ENCODE data around the gene RHOC.
"Not testable (repeated sequence)": the region's sequence is repeated elsewhere in the genome, so short reads cannot be mapped to it uniquely, and the experiment has no call there.

RHOC gene

DNA sequence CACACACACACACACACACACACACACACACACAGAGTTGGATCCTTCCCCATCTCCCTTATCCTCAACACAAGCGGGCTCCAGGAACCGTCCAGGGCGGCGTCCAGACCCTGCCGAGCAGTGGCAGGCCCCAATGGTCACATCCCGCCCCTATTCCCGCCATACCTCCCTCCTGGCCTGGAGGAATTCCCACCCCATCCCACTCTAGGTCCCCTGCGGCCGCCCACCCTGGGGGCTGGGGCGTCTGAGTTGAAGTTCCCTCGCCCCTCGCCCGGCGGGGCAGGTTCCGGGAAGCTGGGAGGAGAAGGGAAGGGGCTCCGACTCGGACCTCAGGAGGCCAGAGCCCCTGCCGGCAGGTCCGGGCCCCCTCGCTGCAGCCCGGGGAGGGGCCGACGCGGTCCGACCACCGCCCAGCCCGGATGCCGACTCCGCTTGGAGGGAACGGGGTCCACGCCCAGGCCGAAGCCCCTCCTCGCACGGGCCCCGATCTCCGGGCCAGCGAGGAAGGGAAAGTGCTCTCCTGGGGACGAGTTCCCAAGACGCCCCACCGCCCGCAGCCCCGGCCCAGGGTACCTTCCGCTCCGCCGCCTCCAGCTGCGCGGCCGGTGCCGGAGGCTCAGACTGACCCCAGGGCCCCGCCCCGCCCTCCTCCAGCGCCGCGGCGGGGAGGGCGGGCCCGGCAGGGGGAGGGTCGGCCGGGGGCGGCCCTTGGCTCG lies at the start of gene RHOC:
TSS of gene RHOC (minus strand) at position 623 of the 716 bp plus-strand sequence. CDS start 3,328 bp downstream, outside the sequence.
- in situ Hi-C loops (cut with MboI; ENCODE audit: low sequenced_read_pairs), result loop anchor here (5.0 kb wide), 2 partner anchors 89 to 314 kb away; partner anchors contain the start of genes CAPZA1 and ST7L

GRCh38 chr1:112754116-112754628 lies 47.2 kb upstream of the RHOC start:
- in situ Hi-C loops (cut with MboI; ENCODE audit: low sequenced_read_pairs), result no loop called here

DNA sequence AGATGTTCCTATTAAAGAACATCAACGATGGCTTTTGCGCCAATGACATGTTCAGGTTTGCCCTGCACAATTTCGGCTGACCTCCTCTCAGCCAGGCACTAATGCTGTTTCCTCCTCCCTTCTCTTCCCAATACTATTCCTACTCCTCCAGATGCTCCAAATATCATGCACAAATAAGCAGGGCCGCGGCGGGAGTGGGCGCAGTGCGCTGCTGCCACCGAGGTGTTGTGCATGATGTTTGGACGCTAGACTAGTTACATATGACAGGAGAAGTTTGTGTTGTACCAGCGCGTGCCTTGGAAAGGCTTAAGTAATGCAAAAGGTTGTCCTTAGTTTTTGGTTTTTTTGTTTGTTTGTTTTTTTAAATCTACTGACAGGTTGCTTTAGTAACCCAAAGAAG lies 41.5 kb upstream of the RHOC start:
- in situ Hi-C loops (cut with MboI; ENCODE audit: low sequenced_read_pairs), result no loop called here

- in situ Hi-C loops (cut with MboI; ENCODE audit: low sequenced_read_pairs), result no loop called here
Observed at GRCh38 chr1:112744009-112744578, 37.2 kb upstream of the RHOC start.

DNA sequence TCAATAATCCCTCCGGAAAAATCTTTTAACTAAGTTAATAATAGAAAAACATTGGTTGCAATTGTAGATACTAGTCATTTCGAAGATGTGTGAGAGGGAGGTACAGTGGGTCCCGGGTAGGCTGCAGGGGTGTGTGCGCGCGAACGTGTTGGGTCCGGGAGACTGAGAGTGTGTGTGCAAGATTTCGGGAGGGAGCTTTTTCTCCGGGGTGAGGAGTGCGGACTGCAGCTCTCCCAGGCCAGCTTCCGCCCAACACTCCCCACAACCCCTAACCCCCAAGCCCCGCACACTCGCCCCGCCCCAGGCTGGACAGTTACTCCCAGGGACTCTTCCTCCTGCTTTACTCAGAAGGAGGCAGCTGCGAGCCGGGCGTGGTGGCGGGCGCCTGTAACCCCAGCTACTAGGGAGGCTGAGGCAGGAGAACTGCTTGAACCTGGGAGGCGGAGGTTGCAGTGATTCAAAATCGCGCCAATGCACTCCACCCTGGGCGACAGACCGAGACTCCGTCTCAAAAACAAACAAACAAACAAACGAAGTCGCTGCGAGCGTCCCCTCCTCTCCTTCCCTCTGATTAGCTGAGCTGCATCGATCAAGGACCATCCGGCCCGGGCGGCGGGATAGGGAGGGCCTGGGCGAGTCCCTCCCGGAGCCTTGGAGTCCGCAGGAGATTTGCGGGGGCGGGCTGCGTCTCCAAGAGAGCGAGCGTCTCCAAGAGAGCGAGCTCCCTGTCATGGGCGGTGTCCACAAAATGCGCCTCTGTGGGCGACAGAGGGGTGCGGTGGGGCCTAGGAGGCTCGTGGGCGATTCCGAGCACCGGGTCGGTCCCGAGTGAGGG lies 36.5 kb upstream of the RHOC start:
- in situ Hi-C loops (cut with MboI; ENCODE audit: low sequenced_read_pairs), result no loop called here

- in situ Hi-C loops (cut with MboI; ENCODE audit: low sequenced_read_pairs), result no loop called here
Observed at GRCh38 chr1:112737573-112737972, 30.6 kb upstream of the RHOC start.

DNA sequence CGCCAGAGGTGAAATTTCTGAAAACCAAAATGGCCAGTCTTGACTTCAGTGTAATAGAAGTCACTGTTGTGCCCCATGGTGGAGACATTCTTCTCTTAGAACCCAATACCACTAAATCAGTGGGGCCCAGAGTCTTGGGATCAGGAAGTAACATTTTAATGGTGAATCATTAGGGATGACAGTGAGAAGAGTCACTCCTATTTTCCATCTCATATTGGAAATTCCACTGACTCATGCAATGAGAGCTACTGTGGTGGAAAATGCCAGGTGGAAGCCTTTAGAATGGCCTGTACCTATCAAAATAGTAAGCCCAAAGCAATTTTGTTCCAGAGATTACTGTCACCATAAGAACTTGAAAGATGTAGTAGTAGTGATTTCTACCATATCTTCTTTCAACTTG lies 28.8 kb upstream of the RHOC start:
- in situ Hi-C loops (cut with MboI; ENCODE audit: low sequenced_read_pairs), result no loop called here

DNA sequence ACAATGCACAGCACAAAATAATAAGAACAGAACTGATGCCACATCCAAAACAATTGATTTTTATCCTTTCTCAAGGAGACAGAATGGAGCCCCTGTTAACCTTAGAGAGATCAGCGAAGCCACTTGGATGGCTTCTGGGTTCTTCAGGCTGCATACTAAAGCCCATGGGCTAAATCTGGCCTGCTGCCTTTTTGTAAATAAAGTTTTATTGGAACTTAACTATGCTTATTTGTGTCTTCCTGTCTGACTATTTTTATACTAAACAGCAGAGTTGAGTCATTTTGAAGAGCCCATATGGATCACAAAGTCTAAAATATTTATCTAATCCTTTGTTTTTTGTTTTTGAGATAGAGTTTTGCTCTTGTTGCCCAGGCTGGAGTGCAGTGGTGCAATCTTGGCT lies 24.5 kb upstream of the RHOC start:
- in situ Hi-C loops (cut with MboI; ENCODE audit: low sequenced_read_pairs), result no loop called here

DNA sequence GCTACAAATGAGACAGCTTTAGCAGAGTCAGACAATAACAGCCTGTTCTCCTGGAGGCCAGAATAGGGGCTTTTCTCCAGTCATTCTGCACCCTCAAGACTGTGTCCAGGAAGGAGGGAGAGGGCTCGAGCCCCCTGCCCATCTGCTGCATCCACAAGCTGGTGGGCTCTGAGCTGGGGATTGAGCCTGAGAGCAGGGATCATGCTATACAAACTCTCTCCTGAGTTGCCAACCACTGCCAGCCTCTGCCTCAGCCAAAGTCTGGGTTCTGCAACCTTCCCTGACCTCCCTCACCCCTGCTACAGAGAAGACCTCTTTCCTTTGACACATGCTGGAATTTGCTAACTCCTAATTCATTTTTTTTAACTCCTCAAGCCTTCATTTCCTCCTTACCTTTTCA lies 23.0 kb upstream of the RHOC start:
- in situ Hi-C loops (cut with MboI; ENCODE audit: low sequenced_read_pairs), result no loop called here

DNA sequence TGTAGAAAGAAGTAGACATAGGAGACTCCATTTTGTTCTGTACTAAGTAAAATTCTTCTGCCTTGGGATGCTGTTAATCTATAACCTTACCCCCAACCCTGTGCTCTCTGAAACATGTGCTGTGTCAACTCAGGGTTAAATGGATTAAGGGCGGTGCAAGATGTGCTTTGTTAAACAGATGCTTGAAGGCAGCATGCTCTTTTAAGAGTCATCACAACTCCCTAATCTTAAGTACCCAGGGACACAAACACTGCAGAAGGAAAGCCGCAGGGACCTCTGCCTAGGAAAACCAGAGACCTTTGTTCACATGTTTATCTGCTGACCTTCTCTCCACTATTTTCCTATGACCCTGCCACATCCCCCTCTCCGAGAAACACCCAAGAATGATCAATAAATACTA lies 22.1 kb upstream of the RHOC start:
- in situ Hi-C loops (cut with MboI; ENCODE audit: low sequenced_read_pairs), result not testable (repeated sequence)

GRCh38 chr1:112728306-112728971 lies 21.5 kb upstream of the RHOC start:
- in situ Hi-C loops (cut with MboI; ENCODE audit: low sequenced_read_pairs), result not testable (repeated sequence)

DNA sequence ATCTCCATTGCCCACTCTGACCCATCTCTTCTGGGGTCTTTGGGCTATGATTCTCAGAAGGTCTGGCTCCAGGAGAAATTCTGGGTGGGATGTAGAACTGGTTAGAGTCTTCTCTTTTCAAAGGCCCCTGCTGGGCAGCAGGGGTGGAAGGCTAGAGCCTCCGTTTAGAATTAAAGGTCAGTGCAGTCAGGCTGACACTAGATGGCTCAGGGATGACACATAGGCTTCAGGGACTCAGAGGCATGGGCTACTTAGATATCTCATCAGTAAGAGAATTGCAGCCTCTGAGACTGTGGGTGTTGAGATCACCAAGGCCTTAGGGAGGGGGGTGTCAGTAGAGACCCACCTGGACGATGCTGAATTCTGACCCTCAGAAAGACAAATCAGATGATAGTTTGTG lies 20.8 kb upstream of the RHOC start:
- in situ Hi-C loops (cut with MboI; ENCODE audit: low sequenced_read_pairs), result no loop called here

DNA sequence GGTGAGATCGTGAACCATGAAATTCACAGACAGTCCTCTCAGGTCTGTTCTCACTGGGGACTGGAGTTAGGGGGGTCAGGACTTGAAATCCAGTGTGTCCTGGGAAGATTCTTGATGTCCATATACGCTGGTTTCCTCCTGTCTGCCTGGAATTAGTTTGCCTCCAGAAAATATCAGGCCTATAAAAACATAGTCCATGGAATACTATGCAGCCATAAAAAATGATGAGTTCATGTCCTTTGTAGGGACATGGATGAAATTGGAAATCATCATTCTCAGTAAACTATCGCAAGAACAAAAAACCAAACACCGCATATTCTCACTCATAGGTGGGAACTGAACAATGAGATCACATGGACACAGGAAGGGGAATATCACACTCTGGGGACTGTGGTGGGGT lies 17.3 kb upstream of the RHOC start:
- in situ Hi-C loops (cut with MboI; ENCODE audit: low sequenced_read_pairs), result not testable (repeated sequence)

DNA sequence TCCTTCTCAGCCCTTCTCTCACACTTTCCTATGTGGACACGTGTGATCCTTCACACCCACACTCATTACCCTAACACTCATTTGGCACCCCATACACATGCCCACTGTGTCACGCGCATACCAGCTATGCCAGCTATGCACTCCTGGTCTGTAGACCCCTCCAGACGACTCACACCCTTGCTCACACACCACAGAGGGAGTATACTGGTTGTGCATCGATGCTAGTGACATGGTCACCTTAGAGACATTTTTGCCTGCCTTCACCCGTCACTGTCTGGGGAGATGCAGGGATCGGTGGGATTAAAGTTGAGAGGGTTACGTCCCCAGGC lies 16.5 kb upstream of the RHOC start:
- in situ Hi-C loops (cut with MboI; ENCODE audit: low sequenced_read_pairs), result no loop called here

DNA sequence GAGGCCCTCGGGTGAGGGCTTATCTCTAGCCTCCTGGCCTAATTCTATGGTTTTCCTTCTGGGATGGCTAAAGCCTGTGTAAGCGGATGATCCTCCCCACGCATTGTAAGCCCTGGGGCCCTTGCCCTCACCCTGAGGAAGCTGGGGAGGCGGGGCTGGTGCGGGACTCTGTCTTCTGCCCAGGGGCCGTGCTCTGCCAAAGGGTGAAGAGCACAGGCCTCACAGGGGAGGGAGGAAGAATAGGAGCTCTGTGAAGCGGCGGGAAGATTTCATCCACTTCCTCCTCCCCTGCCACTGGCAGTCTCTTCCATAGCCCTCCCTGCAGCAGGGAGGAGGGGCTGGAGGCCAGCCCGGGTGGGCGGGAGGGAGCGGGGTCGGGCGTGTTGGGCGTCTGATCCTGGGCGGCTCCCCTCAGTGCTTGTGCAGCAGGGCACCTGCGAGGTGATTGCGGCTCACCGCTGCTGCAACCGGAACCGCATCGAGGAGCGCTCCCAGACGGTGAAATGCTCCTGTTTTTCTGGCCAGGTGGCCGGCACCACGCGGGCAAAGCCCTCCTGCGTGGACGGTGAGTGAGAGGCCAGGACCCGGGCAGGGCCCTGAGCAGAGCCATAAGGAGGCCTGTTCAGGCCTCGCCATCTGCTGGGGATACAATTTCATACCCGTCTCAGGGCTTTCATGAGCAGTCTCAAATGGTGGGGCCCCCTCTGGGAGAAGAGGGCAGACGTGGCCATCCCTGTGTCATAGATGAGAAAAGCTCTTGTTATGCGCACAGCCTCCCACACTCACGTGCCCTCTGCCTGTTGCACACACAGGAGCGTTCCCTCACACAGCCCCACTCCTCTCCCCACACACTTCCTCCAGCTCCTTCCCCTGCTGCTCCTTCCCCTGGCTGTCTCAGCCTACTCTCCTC lies 15.9 kb upstream of the RHOC start:
- in situ Hi-C loops (cut with MboI; ENCODE audit: low sequenced_read_pairs), result no loop called here

DNA sequence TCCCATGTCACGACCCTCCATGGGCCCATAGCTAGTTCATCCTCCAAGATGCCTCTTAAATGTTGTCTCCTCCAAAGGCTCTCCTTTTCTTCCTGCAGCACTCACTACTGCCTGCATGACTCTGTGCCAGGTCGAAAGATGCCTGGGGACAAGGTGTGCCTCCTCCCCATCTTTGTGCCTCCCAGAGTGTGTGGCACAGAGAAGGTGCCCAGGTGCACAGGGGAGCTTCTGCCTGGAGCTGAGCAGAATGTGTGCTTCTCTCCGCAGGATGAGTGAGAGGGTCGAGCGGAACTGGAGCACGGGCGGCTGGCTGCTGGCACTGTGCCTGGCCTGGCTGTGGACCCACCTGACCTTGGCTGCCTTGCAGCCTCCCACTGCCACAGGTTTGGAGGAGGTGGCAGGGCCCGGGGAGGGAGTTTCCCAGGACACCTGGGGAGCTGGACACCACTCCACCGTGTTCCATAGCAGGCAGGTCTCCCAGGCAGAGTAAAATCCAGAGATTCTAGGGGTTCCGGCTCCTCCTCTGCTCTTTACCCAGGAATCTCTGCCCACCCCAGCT lies 15.1 kb upstream of the RHOC start:
- in situ Hi-C loops (cut with MboI; ENCODE audit: low sequenced_read_pairs), result no loop called here

GRCh38 chr1:112721294-112721693 lies 14.4 kb upstream of the RHOC start:
- in situ Hi-C loops (cut with MboI; ENCODE audit: low sequenced_read_pairs), result not testable (repeated sequence)

GRCh38 chr1:112720800-112721199 lies 13.9 kb upstream of the RHOC start:
- in situ Hi-C loops (cut with MboI; ENCODE audit: low sequenced_read_pairs), result no loop called here

DNA sequence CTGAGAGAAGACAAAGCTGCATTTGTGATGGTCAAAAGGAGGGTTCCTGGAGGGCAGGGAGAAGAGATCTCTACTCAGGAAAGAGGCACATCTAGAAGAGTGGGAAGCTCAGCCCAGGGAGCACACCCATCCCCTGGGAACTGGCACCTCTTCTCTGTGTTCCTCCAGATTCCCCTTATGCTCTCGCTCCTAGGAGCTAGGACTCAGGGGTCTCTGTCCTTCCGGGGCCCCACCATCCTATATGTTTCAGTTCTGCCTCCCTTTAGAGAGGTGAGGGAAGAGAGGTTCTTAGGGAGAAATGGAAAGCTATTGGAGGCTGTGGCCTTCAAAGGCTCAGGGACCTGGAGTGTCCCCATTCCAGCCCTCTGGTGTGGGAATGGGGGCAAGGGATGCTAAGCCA lies 12.8 kb upstream of the RHOC start:
- in situ Hi-C loops (cut with MboI; ENCODE audit: low sequenced_read_pairs), result no loop called here
